Brain microvascular endothelial cell (primary cell): ENCODE measurements around the gene MKRN2.

Source experiments
- DNase-seq: peaks from one replicate; pipeline ENCODE4 v3.0.0-alpha.2; 2020
- H3K27ac ChIP-seq: fragments of 250-450 bp; sonication (Bioruptor Pico); 2 replicates; pipeline ENCODE4 v1.5.1; 2020; ENCODE audit warnings: mild to moderate bottlenecking, moderate library complexity
- H3K27me3 ChIP-seq: fragments of 250-450 bp; sonication (Bioruptor Pico); replicated peaks from 2 replicates; pipeline ENCODE4 v1.5.1; 2020; ENCODE audit warnings: mild to moderate bottlenecking
- H3K36me3 ChIP-seq: fragments of 250-450 bp; sonication (Bioruptor Pico); replicated peaks from 2 replicates; pipeline ENCODE4 v1.5.1; 2020; ENCODE audit warnings: mild to moderate bottlenecking
- H3K4me3 ChIP-seq: 2 replicates; pipeline ENCODE4 v1.5.1; 2011; ENCODE audit warnings: low read depth, mild to moderate bottlenecking, control low read depth, low read length, moderate library complexity
- CTCF ChIP-seq: IDR thresholded peaks from 2 replicates; pipeline ENCODE4 v1.5.1; 2011; ENCODE audit warnings: low read depth, mild to moderate bottlenecking, moderate library complexity, low read length, control low read depth, inconsistent platforms; ENCODE audit errors: missing control alignments
- in situ Hi-C: cut with HindIII; loops from 2 replicates; pipeline ENCODE4 v1.10.0; 2017; ENCODE audit warnings: low sequenced_read_pairs, low pct_ligation_motif_present

Gene MKRN2

GRCh38 chr3:12583280-12583679 is 26.4 kb downstream of the MKRN2 start:
- Histone ChIP-seq H3K4me3 (no peak overlapping the region), H3K27ac (no peak overlapping the region), H3K36me3 (peaks cover 73% of the 10 kb centered on the region), H3K27me3 (no peaks in the 10 kb centered on the region)
- TF ChIP-seq CTCF: no peak
- DNase-seq: no peak
- in situ Hi-C loops: no loop called here

DNA sequence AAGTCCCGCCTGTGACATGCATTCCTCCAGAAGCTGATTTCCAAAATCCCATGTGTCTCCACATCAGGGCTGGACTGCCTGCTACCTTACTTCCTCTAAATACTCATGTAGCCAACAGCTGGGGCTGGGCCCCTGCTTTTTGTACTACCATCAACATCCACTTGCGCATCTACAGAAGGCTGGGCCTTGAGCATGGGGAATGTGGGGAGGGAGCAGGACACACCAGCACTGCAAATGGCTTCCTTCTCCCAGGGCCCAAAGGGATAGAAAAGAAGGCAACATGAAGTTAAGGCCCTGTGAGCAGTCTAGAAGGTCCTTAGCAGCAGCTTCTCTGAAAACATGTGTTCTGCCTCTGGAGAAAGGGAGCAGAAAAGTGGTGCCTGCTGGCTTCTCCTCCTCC is 27.2 kb downstream of the MKRN2 start:
- in situ Hi-C loops: no loop called here
- Histone ChIP-seq H3K36me3 (peaks cover 75% of the 10 kb centered on the region), H3K27ac (no peak overlapping the region), H3K27me3 (no peaks in the 10 kb centered on the region), H3K4me3 (no peak overlapping the region)
- no peak for DNase-seq
- no peak for TF ChIP-seq CTCF

DNA sequence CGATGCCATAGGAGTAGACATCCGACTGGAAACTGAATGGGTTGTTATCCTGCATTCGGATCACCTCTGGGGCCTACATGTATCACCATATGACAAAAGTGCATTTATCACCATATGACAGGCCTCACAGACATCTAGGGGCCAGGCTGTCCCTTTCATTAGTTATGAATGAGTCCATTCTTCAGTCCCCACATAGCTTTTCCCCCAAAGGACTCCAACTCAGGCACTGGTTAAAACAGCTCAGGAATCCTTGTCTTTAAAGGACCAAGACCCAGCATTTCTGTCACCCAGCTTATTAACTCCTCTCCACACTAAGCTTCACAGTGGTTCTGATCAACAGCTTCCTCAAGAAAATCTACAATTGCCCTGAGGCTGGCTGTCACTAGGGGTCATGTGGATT is 28.3 kb downstream of the MKRN2 start:
- H3K27me3 ChIP-seq: no peaks in the 10 kb centered on the region
- H3K36me3 ChIP-seq: peaks cover 74% of the 10 kb centered on the region
- no peak for DNase-seq
- TF ChIP-seq CTCF: no peak
- in situ Hi-C loops: no loop called here
- no peak overlapping the region for H3K27ac ChIP-seq
- H3K4me3 ChIP-seq: no peak overlapping the region

DNA sequence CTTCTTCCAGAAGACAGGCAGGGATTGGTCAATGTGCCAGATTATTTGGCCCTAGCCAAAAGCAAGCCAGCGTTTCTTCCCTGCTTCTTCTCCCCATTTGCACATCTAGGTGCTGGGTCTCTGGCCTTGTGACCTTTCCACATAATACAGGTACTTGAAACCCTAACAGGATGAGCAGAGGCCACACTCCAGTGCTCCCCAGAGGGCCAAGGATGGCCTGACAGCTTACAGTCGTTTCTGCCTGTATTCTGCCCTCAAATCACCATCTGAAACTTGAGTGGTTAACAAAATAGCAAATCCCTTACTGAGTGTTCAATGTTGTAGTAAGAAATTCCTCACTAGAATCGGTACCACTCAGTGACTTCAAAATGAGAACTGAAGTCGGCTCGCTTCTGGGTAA is 29.1 kb downstream of the MKRN2 start:
- Histone ChIP-seq H3K36me3 (peaks cover 77% of the 10 kb centered on the region), H3K27ac (no peak overlapping the region), H3K4me3 (no peak overlapping the region), H3K27me3 (no peaks in the 10 kb centered on the region)
- DNase-seq: no peak
- in situ Hi-C loops: no loop called here
- no peak for TF ChIP-seq CTCF

DNA sequence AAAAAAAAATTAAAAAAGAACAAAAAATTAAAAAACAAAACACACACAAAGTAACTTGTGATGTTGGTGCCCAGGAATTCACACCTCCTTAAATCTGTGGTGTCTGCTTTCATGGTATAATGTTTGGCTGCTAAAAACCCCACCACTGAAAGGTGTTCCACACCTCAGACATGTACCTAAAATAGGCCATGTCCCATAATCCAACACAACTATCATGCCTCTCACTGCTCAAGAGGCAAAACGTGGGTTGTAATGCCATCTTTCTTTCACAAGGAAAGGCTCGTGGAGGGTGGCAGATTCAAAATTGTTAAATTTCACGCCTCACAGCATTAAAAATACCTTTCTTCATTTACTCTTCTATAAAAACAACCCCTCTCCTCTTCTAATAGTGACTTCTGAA is 29.5 kb downstream of the MKRN2 start:
- H3K4me3 ChIP-seq: no peak overlapping the region
- H3K27ac ChIP-seq: no peak overlapping the region
- peaks cover 77% of the 10 kb centered on the region for H3K36me3 ChIP-seq
- in situ Hi-C loops: no loop called here
- DNase-seq: no peak
- TF ChIP-seq CTCF: no peak
- no peaks in the 10 kb centered on the region for H3K27me3 ChIP-seq
